ENCODE measurements around the gene LYPD4. TPM values are rescaled to one million over a fixed set of nuclear protein-coding genes. Genes with fewer than 3 reads are reported as not detected.

Gene LYPD4, protein sequence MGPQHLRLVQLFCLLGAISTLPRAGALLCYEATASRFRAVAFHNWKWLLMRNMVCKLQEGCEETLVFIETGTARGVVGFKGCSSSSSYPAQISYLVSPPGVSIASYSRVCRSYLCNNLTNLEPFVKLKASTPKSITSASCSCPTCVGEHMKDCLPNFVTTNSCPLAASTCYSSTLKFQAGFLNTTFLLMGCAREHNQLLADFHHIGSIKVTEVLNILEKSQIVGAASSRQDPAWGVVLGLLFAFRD
- total RNA-seq: not detected

DNA sequence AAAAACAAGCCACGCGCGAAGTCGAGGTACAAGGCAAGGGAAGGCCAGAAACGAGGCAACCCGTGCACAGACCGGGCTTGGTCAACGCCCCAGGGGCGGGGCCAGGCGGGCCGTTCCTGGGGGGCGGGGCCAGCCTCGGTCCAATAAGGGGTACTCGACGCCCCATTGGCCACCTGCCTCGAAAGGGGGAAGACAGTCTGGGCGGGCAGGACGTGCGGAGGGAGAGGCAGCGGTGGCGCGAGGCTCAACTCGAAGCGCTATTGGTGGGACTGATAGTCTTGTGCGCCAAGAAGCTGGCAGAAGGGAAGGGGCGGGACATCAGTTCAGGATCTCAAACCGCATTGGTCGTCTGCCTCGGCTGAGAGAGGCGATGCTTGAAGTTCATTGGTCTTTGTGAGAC lies at the start of gene LYPD4:
LYPD4 (minus strand) TSS at position 83 of the 400 bp plus-strand sequence. CDS start 5,398 bp downstream, outside the sequence.
- no peak within 1 kb of the TSS for H3K4me3 ChIP-seq (ENCODE audit: low read length)
- H3K4me1 ChIP-seq (ENCODE audit: insufficient read depth, low read length): no peaks in the 10 kb centered on the region
- no peaks in the 10 kb centered on the region for H3K27me3 ChIP-seq (ENCODE audit: insufficient read depth, low read length)
- no peaks in the 10 kb centered on the region for H3K9me3 ChIP-seq (ENCODE audit: low read depth, low read length)

DNA sequence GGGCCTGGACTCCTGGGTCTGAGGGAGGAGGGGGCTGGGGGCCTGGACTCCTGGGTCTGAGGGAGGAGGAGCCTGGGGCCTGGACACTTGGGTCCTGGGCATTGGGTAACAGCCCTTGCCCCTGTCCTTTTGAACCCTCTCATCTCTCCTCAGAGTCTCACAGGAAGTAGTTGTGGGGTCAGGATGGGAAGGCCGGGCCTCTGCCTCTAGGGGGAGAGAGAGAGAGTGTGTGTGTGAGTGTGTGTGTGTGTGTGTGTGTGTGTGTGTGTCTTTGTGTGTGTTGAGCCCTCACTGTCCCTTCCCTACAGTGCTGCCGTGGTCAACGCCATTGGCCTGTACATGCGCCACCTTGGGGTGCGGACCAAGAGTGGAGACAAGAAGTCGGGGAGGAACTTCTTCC lies 49.4 kb upstream of the LYPD4 start:
- no peaks in the 10 kb centered on the region for H3K27me3 ChIP-seq (ENCODE audit: insufficient read depth, low read length)
- peaks cover 47% of the 10 kb centered on the region for H3K4me1 ChIP-seq (ENCODE audit: insufficient read depth, low read length)
- no peaks in the 10 kb centered on the region for H3K9me3 ChIP-seq (ENCODE audit: low read depth, low read length)
- H3K4me3 ChIP-seq (ENCODE audit: low read length): no peak overlapping the region

DNA sequence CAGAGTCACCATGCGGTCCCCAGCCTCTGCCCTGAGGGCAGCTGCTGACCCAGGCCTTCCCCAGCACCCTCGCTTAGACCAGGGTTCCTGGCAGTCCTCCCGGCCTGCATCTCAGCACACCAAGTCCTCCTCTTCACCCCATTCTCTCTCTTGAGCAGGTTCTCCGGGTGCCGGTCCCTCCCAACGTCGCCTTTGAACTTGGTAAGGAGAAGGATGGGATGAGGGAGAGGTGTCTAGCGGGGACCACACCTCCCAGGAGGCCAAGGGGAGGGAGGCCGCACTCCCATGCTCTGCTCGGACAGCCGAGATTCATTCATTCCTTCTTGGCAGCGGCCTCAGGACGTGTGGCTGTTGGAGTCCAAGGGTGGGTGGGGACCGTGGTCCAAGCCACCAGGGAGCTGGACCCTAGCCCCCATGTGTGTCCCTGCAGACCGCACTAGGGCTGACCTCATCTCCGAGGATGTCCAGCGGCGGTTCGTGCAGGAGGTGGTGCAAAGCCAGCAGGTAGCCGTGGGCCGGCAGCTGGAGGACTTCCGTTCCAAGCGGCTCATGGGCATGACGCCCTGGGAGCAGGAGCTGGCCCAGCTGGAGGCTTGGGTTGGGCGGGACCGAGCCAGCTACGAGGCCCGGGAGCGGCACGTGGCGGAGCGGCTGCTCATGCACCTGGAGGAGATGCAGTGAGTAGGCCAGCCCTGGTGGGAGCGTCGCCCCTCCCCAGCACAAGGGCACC lies 47.9 kb upstream of the LYPD4 start:
- no peak overlapping the region for H3K4me3 ChIP-seq (ENCODE audit: low read length)
- no peaks in the 10 kb centered on the region for H3K27me3 ChIP-seq (ENCODE audit: insufficient read depth, low read length)
- peaks cover 61% of the 10 kb centered on the region for H3K4me1 ChIP-seq (ENCODE audit: insufficient read depth, low read length)
- no peaks in the 10 kb centered on the region for H3K9me3 ChIP-seq (ENCODE audit: low read depth, low read length)

DNA sequence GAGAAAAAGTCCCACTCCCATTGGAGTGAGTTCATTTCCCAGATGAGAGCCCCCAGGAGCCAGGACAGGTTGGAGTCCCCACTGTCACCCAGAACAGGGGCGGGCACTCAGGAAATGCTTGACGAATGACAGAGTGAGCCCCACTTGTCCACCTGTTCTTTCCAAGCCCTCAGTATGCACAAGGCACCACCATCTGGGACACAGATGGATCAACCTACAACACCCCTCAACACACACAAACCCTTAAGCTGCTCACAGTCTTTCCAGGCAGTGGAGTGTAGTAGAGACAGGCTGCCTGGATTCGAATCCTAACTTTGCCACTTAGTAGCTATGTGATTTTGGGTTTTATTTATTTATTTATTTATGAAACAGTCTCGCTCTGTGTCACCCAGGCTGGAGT lies 46.5 kb upstream of the LYPD4 start:
- H3K4me3 ChIP-seq (ENCODE audit: low read length): no peak overlapping the region
- no peaks in the 10 kb centered on the region for H3K9me3 ChIP-seq (ENCODE audit: low read depth, low read length)
- no peaks in the 10 kb centered on the region for H3K27me3 ChIP-seq (ENCODE audit: insufficient read depth, low read length)
- peaks cover 75% of the 10 kb centered on the region for H3K4me1 ChIP-seq (ENCODE audit: insufficient read depth, low read length)

DNA sequence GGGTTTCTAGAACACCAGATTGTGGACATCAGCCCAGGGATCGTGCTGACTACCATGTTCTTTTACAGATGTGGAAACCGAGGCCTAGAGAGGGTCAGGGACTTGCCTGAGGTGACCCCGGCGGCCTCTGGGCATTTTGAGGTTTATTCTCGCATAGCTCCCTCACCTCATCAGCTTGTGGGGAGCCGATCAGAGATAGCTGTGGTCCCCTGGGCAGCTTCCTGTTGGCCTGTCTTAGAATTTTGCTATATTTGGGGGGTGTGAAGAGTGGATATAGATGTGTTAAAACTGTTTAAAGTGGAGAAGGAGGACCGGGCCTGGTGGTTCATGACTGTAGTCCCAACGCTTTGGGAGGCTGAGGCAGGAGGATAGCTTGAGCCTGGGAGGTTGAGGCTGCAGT lies 45.4 kb upstream of the LYPD4 start:
- Histone ChIP-seq H3K9me3 (ENCODE audit: low read depth, low read length) (no peaks in the 10 kb centered on the region), H3K4me1 (ENCODE audit: insufficient read depth, low read length) (peaks cover 86% of the 10 kb centered on the region), H3K4me3 (ENCODE audit: low read length) (no peak overlapping the region), H3K27me3 (ENCODE audit: insufficient read depth, low read length) (no peaks in the 10 kb centered on the region)

DNA sequence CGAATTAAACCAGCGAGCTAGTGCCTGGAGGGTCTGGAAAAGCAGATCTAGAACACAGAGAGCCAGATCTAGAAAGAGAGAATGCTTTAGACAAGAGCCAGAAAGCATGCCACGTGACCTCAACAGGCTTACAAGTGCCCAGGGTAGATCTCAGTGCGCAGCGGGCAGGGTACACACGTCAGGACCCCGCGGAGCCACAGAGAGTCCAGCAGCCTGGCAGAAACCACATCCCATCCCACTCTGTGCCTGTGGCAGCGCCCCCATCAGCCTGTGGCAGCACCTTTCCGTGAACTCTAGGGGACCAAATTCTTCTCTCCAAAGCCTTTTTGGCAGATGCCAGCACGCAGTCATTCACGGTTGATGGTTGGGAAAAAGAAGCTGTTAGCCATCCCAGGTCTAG lies 44.4 kb upstream of the LYPD4 start:
- H3K4me3 ChIP-seq (ENCODE audit: low read length): no peak overlapping the region
- no peaks in the 10 kb centered on the region for H3K27me3 ChIP-seq (ENCODE audit: insufficient read depth, low read length)
- H3K4me1 ChIP-seq (ENCODE audit: insufficient read depth, low read length): peaks cover 88% of the 10 kb centered on the region
- no peaks in the 10 kb centered on the region for H3K9me3 ChIP-seq (ENCODE audit: low read depth, low read length)

DNA sequence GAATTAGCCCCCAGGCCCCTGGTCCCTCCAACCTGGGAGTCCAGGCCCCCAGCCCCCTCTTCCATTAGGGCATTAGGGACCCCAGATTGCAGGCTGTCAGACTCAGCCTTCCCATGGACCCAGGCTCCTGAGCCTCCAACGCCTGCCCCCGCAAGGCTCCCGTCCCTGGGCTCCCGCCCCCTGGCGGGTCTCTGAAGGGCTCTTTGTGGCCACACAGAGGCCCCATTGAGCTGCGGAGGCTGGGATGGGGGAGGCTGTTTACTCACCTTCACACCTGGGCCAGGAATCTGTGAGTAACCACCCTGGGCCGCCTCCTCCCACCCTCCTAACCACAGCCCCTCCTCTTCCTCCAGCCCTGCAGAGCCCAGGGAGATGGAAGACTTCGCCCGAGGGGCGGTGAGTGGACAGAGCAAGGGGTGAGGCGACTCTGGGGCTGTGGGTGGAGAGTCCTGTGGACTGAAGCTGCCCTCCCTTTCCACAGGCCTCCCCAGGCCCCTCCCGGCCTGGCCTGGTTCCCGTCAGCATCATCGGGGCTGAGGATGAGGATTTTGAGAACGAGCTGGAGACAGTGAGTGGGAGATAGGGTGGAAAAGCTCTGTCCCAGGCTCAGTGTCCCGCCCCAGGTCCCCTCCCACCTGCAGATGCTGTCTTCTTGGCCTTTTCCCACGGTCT lies 43.4 kb upstream of the LYPD4 start:
- peaks cover 84% of the 10 kb centered on the region for H3K4me1 ChIP-seq (ENCODE audit: insufficient read depth, low read length)
- peak overlapping the region; percentile 99 for H3K4me3 ChIP-seq (ENCODE audit: low read length)
- H3K9me3 ChIP-seq (ENCODE audit: low read depth, low read length): no peaks in the 10 kb centered on the region
- no peaks in the 10 kb centered on the region for H3K27me3 ChIP-seq (ENCODE audit: insufficient read depth, low read length)

DNA sequence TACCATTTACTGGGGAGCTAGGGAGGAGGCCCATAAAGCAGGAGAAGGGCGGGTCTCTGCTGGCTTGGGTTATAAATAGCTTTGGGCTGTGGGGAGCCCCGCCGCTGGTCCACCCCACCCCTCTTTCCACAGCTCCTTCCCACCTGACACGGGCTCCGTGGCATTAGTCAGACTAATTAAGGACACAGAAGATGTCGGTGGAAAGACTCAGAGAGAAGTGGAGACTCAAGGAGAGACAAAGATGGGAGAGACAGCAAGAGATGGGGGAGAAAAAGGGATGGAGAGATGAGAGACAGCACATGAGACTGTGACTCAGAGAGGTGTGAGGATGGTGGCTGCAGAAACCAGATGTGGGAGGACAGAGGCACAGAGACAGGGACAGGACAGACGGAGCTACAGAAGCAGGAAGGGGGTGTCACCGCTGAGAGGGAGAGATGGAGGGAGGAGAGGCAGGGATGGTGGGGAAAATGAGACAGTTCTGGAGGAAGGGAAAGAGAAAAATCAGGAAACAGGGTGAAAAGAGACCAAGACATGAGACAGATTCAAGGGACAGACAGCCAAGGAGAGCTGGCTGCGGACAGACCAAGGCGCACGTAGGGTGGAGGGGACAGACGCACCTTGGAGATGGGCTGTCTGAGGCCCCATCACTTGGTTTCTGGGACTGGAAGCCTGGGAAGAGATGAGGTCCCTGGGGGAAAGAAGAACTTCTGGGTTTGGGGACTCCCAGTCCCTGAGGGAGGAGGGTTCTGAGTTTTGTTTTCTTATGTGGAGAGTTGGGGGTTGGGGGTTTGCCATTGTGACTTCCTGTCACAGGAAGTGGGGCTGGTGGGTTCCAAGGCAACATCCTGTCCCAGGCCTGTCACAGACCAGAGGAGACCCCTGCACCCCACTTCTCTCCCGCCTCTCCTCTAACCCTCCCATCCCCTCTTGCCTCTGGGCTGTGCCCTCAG lies 42.6 kb upstream of the LYPD4 start:
- Histone ChIP-seq H3K27me3 (ENCODE audit: insufficient read depth, low read length) (no peaks in the 10 kb centered on the region), H3K4me3 (ENCODE audit: low read length) (peak overlapping the region; percentile 99), H3K9me3 (ENCODE audit: low read depth, low read length) (no peaks in the 10 kb centered on the region), H3K4me1 (ENCODE audit: insufficient read depth, low read length) (peaks cover 83% of the 10 kb centered on the region)

DNA sequence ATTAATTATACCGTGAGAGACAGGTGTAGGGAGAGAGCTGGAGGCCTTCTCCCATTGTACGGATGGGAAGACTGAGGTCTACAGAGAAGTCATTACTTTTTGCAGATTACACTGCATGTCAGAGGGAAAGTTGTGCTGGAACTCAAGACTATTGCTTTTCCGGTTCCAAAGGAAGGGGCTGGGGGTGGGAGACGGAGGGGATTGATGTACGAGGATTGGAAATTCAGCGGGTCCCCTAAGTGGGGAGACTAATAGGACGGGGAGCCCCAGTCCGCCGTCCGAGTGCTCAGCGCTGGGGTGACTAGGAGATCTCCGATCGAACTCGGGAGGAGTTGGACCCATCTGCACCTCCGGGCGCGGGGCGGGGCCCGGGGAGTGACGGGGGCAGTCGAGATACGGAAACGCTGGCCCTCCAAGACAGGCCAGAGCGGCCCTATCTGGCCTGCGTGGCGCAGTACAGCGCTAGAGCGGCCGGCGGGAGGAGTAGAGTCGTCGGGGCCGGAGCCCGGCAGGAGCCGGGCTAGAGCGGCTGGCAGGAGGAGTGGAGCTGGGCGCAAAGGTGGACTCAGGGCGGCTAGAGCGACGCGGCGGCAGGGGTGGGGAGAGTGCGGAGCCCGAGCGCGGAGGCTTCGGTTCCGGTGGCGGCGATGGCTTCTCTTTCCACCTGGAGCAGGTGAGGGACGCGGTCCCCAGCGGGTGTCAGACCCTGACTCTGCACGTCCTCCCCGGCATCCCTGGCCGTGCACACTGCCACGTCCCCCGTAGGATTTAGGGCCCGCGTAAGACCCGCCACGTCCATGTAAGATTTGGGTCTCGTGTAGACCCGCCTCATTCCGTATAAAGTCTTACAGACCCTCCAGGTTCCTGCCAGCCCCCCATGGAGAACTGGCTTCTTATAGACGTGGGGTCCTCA lies 39.6 kb upstream of the LYPD4 start:
- Histone ChIP-seq H3K4me1 (ENCODE audit: insufficient read depth, low read length) (peaks cover 80% of the 10 kb centered on the region), H3K27me3 (ENCODE audit: insufficient read depth, low read length) (no peaks in the 10 kb centered on the region), H3K4me3 (ENCODE audit: low read length) (peak overlapping the region; percentile 99), H3K9me3 (ENCODE audit: low read depth, low read length) (no peaks in the 10 kb centered on the region)

DNA sequence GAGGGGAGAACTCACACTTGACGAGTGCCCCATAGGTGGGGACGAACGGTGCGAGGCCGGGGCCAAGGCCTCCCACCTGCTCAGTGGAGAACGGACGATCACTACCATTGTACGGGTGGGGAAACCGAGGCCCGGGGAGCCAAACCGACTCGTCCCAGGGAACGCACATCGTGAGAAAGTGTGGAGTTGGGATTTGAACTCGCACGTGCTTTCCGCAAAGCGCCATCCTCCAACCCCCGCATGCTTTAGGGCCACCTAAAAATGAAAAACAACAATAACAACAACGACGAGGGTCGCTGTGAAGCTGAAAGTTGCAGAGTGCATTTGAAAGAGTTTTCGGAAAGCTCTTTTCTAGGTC lies 39.0 kb upstream of the LYPD4 start:
- Histone ChIP-seq H3K4me1 (ENCODE audit: insufficient read depth, low read length) (peaks cover 80% of the 10 kb centered on the region), H3K9me3 (ENCODE audit: low read depth, low read length) (no peaks in the 10 kb centered on the region), H3K4me3 (ENCODE audit: low read length) (peak overlapping the region; percentile 99), H3K27me3 (ENCODE audit: insufficient read depth, low read length) (no peaks in the 10 kb centered on the region)

DNA sequence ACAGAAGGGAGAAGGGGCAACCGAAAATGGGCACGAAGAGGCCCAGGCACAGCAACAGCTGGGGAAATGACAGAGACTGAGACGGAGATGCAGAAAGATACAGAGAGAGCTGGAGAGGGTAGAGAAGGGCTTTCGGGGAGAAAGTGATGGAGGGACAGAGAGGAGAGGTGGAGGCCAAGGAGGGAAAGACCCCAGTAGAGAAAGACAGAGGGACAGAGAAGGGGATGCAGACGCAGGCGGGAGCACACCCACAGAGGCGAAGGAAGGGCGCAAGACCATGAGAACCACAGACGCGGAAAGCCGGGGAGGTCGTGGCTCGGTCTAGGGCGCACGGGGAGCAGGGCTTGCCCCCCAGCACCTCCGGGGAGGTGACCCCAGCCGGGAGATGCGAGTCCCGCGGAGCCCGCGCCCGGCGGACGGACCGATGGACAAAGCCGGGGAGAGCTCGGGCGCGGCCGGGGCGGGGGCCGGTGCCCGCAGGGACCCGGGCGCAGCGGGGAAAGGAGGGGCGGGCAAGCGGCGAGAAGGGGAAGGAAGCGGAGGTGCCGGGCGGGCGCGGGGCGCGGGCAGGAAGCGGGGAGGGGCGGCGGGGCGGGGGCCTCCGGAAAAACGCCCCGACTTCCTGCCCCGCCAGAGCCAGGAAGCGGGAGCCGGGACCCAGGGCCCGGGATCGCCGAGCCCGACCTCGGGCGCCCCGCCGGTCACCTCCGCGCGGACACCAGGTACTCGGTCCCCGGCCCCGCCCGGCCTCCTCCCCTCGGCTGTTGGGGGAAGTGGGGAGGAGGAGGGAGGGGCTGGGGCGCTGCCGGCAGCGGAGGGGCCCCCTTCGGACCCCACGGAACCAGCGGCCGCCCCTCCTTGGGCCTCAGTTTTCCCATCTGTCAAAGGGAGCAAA lies 38.3 kb upstream of the LYPD4 start, which contains the start of gene ARHGEF1:
ARHGEF1 (plus strand) TSS at position 617 of the 895 bp plus-strand sequence. CDS start 4,899 bp downstream, outside the sequence.
- peak within 1 kb of the TSS; percentile 99 for H3K4me3 ChIP-seq (ENCODE audit: low read length)
- H3K9me3 ChIP-seq (ENCODE audit: low read depth, low read length): no peaks in the 10 kb centered on the region
- peaks cover 80% of the 10 kb centered on the region for H3K4me1 ChIP-seq (ENCODE audit: insufficient read depth, low read length)
- no peaks in the 10 kb centered on the region for H3K27me3 ChIP-seq (ENCODE audit: insufficient read depth, low read length)

DNA sequence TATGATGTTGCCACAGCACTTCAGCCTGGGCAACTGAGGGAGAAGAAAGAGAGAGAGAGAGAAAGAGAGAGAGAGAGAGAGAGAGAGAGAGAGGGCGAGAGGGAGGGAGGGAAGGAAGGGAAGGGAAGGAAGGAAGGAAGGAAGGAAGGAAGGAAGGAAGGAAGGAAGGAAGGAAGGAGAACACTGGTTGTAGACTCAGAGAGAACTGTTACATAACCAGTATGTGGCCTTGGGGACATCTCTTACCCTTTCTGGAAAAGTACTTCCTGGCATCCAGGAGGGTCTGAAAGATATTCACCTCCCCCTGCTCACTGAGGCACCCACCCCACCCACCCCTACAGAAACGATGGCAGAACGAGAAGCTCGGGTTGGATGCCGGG lies 35.8 kb upstream of the LYPD4 start:
- Histone ChIP-seq H3K4me3 (ENCODE audit: low read length) (no peak overlapping the region), H3K9me3 (ENCODE audit: low read depth, low read length) (no peaks in the 10 kb centered on the region), H3K4me1 (ENCODE audit: insufficient read depth, low read length) (peaks cover 82% of the 10 kb centered on the region), H3K27me3 (ENCODE audit: insufficient read depth, low read length) (no peaks in the 10 kb centered on the region)

DNA sequence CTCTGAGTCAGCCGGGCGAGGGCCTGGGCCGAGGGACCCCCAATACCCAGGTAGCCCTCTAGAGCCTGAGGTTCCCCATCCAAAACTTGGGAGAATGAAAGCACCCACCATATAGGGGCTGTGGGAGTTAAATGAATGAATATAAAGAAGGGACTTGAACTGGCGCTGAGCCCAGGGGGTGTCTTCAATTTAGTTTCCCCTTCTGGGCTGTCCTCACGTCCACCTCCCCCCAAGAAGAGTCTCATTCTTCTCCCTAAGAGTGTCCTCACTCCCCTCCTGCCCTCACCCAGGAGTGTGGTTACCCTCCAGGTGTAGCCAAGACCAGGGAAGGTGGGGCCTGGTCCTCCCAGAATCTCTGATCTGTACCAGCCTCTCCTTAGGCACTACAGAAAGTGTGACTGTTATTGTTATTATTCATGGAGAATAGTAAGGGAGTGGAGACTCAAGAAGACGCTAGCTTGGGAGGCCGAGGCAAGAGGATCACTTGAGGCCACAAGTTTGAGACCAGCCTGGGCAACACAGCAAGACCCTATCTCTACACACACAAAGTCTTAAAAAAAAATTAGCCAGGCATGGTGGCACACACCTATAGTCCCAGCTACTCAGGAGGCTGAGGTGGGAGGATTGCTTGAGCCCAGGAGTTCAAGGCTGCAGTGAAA lies 35.3 kb upstream of the LYPD4 start:
- H3K4me1 ChIP-seq (ENCODE audit: insufficient read depth, low read length): peaks cover 82% of the 10 kb centered on the region
- no peak overlapping the region for H3K4me3 ChIP-seq (ENCODE audit: low read length)
- no peaks in the 10 kb centered on the region for H3K9me3 ChIP-seq (ENCODE audit: low read depth, low read length)
- H3K27me3 ChIP-seq (ENCODE audit: insufficient read depth, low read length): no peaks in the 10 kb centered on the region

All from mononuclear cell (primary cell).